Astrocyte of the hippocampus (primary cell): Measurements from ENCODE around the gene PDGFD.

Experiments used
- DNase-seq: peaks from one replicate; pipeline ENCODE4 v3.0.0; 2011; ENCODE audit warnings: low read depth, low spot score

PDGFD gene

GRCh38 chr11:103959279-103959942, 204.5 kb downstream of the PDGFD start:
- DNase-seq, result peak; percentile 65

GRCh38 chr11:103958475-103959215, 205.3 kb downstream of the PDGFD start:
- no peak for DNase-seq

- no peak for DNase-seq
These were observed 210.0 kb downstream of the PDGFD start for GRCh38 chr11:103953797-103954486.

GRCh38 chr11:103949781-103950180, 214.2 kb downstream of the PDGFD start:
- DNase-seq, result no peak

GRCh38 chr11:103948187-103948763, 215.7 kb downstream of the PDGFD start:
- DNase-seq, result no peak

- DNase-seq, result peak; percentile 24
These were observed 216.4 kb downstream of the PDGFD start for GRCh38 chr11:103947546-103947919.

- DNase-seq, result no peak
These were observed 217.0 kb downstream of the PDGFD start for GRCh38 chr11:103946793-103947545.

- DNase-seq, result no peak
These were observed 219.6 kb downstream of the PDGFD start for GRCh38 chr11:103944251-103944940.

GRCh38 chr11:103942646-103943045, 221.3 kb downstream of the PDGFD start:
- DNase-seq, result no peak

- peak; percentile 17 for DNase-seq
These were observed 223.4 kb downstream of the PDGFD start for GRCh38 chr11:103940551-103940950.

GRCh38 chr11:103939694-103940093, 224.3 kb downstream of the PDGFD start:
- DNase-seq, result no peak

GRCh38 chr11:103936059-103936458, 227.9 kb downstream of the PDGFD start:
- no peak for DNase-seq

GRCh38 chr11:103935219-103935618, 228.7 kb downstream of the PDGFD start:
- DNase-seq, result no peak

GRCh38 chr11:103929170-103929903, 234.6 kb downstream of the PDGFD start:
- no peak for DNase-seq

GRCh38 chr11:103928802-103929161, 235.2 kb downstream of the PDGFD start:
- no peak for DNase-seq

GRCh38 chr11:103928040-103928801, 235.7 kb downstream of the PDGFD start:
- no peak for DNase-seq

GRCh38 chr11:103927535-103927934, 236.4 kb downstream of the PDGFD start:
- peak; percentile 32 for DNase-seq

- DNase-seq, result no peak
These were observed 237.0 kb downstream of the PDGFD start for GRCh38 chr11:103926990-103927389.

- DNase-seq, result no peak
These were observed 239.6 kb downstream of the PDGFD start for GRCh38 chr11:103924166-103925013.
